Esophagus muscularis mucosa (tissue), 4 donors: ENCODE measurements around the gene POLD4. TPM values are rescaled to one million over a fixed set of nuclear protein-coding genes. Genes with fewer than 3 reads are reported as not detected.

Source experiments
- DNase-seq: peaks from one replicate; pipeline ENCODE4 v3.0.0-alpha.2; 2017; ENCODE audit errors: extremely low spot score
- H3K27ac ChIP-seq, 4 donors: fragments of 200-600 bp; sonication (generic); replicated peaks in 1 of 4; 1 replicate in 3 of 4; 2 replicates in 1 of 4; pipeline ENCODE4 v1.5.1; 2016 to 2019; ENCODE audit warnings: mild to moderate bottlenecking in 1 of 4
- H3K27me3 ChIP-seq, 4 donors: fragments of 200-600 bp; sonication (generic); one replicate each; pipeline versions ENCODE4 v1.5.1 to v1.6.0; 2016 to 2019
- H3K36me3 ChIP-seq, 4 donors: fragments of 200-600 bp; sonication (generic); one replicate each; pipeline ENCODE4 v1.5.1; 2016 to 2019
- H3K4me1 ChIP-seq, 4 donors: fragments of 200-600 bp; sonication (generic); one replicate each; pipeline ENCODE4 v1.5.1; 2016 to 2019
- H3K4me3 ChIP-seq, 4 donors: fragments of 200-600 bp; sonication (generic); 1 replicate in 2 of 4; 2 replicates in 2 of 4; pipeline ENCODE4 v1.5.1; 2016 to 2019; ENCODE audit warnings: mild to moderate bottlenecking in 4 of 4, moderate library complexity in 1 of 4
- H3K9me3 ChIP-seq, 4 donors: fragments of 200-600 bp; sonication (generic); 1 replicate in 3 of 4; 2 replicates in 1 of 4; pipeline ENCODE4 v1.5.1; 2016 to 2019
- CTCF ChIP-seq, 3 experiments: fragments of 200-600 bp in 2 of 3; fragments of 450-650 bp in 1 of 3; sonication (generic) in 2 of 3; IDR thresholded peaks; one replicate each; pipeline ENCODE4 v1.5.1; 2017 to 2019; ENCODE audit warnings: antibody characterized with exemption in 3 of 3, mild to moderate bottlenecking in 2 of 3, moderate library complexity in 1 of 3
- EP300 ChIP-seq: sonication (generic); formaldehyde crosslinking; IDR thresholded peaks from one replicate; pipeline ENCODE4 v1.6.1; 2017; ENCODE audit warnings: antibody characterized with exemption
- POLR2A ChIP-seq: fragments of 450-650 bp; IDR thresholded peaks from one replicate; pipeline ENCODE4 v1.6.1; 2017; ENCODE audit warnings: antibody characterized with exemption, moderate library complexity, mild to moderate bottlenecking, low read depth
- POLR2AphosphoS5 ChIP-seq, 2 donors: sonication (generic); formaldehyde crosslinking; IDR thresholded peaks; one replicate each; pipeline ENCODE4 v1.6.1; 2017; ENCODE audit warnings: antibody characterized with exemption in 2 of 2
- WGBS: methylation state at CpG from one replicate; pipeline ENCODE4 v1.1.5; 2018; 5-methylcytosine and 5-hydroxymethylcytosine counted together
- intact Hi-C: fragments of 100-400 bp; cut with DNase I; formaldehyde crosslinking; loops from one replicate; pipeline ENCODE4 v1.15.1; 2023
- total RNA-seq, 4 donors: library from RNA; depleted of rRNA; stranded (reverse); fragments of >200 nt; gene quantifications; one replicate each; pipeline versions ENCODE4 v1.1.0 to v1.2.1, GENCODE V29; 2016

Gene POLD4
- total RNA-seq, 4 donors from 2014 or later = 77.2 to 106 (median 83.1) TPM

GRCh38 chr11:67393437-67393836 lies 40.1 kb upstream of the POLD4 start:
- H3K36me3 ChIP-seq = peaks cover 17 to 53% (median 38%) of the 10 kb centered on the region in 4 donors
- no peak overlapping the region for H3K27ac ChIP-seq
- H3K27me3 ChIP-seq = no peaks in the 10 kb centered on the region
- DNase-seq = no peak
- TF ChIP-seq CTCF (IDR thresholded peaks at IDR 0.05) (no peak), POLR2A (no peak), EP300 (no peak), POLR2AphosphoS5 (IDR thresholded peaks at IDR 0.05) (no peak)
- no peaks in the 10 kb centered on the region for H3K9me3 ChIP-seq
- peaks cover 20 to 47% (median 39%) of the 10 kb centered on the region in 4 donors for H3K4me1 ChIP-seq
- intact Hi-C loops = no loop called here
- WGBS = 94% methylated on average over 15 of the region's 18 CpGs
- no peak overlapping the region for H3K4me3 ChIP-seq

GRCh38 chr11:67392183-67392715 lies 38.9 kb upstream of the POLD4 start:
- Histone ChIP-seq H3K4me3 (peak overlapping the region; percentile 74 to 97 (median 86)), H3K4me1 (peaks cover 20 to 40% (median 37%) of the 10 kb centered on the region in 4 donors), H3K36me3 (peaks cover 5 to 41% (median 26%) of the 10 kb centered on the region in 4 donors), H3K27me3 (no peaks in the 10 kb centered on the region), H3K9me3 (no peaks in the 10 kb centered on the region), H3K27ac (peak overlapping the region; percentile 80 to 89 (median 86))
- TF ChIP-seq POLR2AphosphoS5 (IDR thresholded peaks at IDR 0.05) (no peak), CTCF (IDR thresholded peaks at IDR 0.05) (no peak), POLR2A (no peak), EP300 (no peak)
- no peak for DNase-seq
- intact Hi-C loops = no loop called here
- WGBS = 16% methylated on average over 20 of the region's 31 CpGs

GRCh38 chr11:67391304-67392182 lies 38.2 kb upstream of the POLD4 start, which contains the start of gene RAD9A:
TSS of gene RAD9A (plus strand) at chr11:67391986. CDS start at chr11:67392045, 59 bp downstream.
- intact Hi-C loops = no loop called here
- Histone ChIP-seq H3K27me3 (no peaks in the 10 kb centered on the region), H3K27ac (peak within 1 kb of the TSS; percentile 80 to 89 (median 86)), H3K9me3 (no peaks in the 10 kb centered on the region), H3K4me1 (peaks cover 20 to 35% (median 30%) of the 10 kb centered on the region in 4 donors), H3K36me3 (peaks cover 0 to 34% (median 19%) of the 10 kb centered on the region in 4 donors), H3K4me3 (peak within 1 kb of the TSS; percentile 74 to 97 (median 86))
- DNase-seq = peak; percentile 98
- TF ChIP-seq POLR2AphosphoS5 (IDR thresholded peaks at IDR 0.05) (peak; percentile 91 to 94), CTCF (IDR thresholded peaks at IDR 0.05) (peak in 1 of 3 experiments; percentile 34), POLR2A (peak; percentile 36), EP300 (no peak)
- 0% methylated on average over 11 of the region's 75 CpGs for WGBS

- intact Hi-C loops = no loop called here
- H3K27ac ChIP-seq = peak overlapping the region; percentile 80 to 89 (median 86)
Measured at GRCh38 chr11:67390947-67391303, 37.6 kb upstream of the POLD4 start.

More at GRCh38 chr11:67390947-67391303, 37.6 kb upstream of the POLD4 start:
- H3K4me3 ChIP-seq = peak overlapping the region; percentile 74 to 97 (median 86)
- H3K27me3 ChIP-seq = no peaks in the 10 kb centered on the region
- peaks cover 20 to 32% (median 29%) of the 10 kb centered on the region in 4 donors for H3K4me1 ChIP-seq
- no peak for DNase-seq
- H3K36me3 ChIP-seq = peaks cover 0 to 27% (median 13%) of the 10 kb centered on the region in 4 donors
- TF ChIP-seq POLR2AphosphoS5 (IDR thresholded peaks at IDR 0.05) (no peak), CTCF (IDR thresholded peaks at IDR 0.05) (no peak), POLR2A (no peak), EP300 (no peak)
- H3K9me3 ChIP-seq = no peaks in the 10 kb centered on the region
- WGBS = 13% methylated on average over 15 of the region's 15 CpGs
